Breast epithelium (tissue), 3 donors: ENCODE results near the gene SLC4A1AP.

Source experiments
- POLR2A ChIP-seq: fragments of 450-650 bp; IDR thresholded peaks from one replicate; pipeline ENCODE4 v1.6.1; 2016; ENCODE audit warnings: antibody characterized with exemption, mild to moderate bottlenecking, moderate library complexity
- TF ChIP-seq, protein P1 (sequence below), 3 donors: fragments of 450-650 bp; IDR thresholded peaks; one replicate each; pipeline ENCODE4 v1.5.1; 2016 to 2017; ENCODE audit warnings: antibody characterized with exemption in 3 of 3, mild to moderate bottlenecking in 3 of 3, moderate library complexity in 3 of 3

DNA sequence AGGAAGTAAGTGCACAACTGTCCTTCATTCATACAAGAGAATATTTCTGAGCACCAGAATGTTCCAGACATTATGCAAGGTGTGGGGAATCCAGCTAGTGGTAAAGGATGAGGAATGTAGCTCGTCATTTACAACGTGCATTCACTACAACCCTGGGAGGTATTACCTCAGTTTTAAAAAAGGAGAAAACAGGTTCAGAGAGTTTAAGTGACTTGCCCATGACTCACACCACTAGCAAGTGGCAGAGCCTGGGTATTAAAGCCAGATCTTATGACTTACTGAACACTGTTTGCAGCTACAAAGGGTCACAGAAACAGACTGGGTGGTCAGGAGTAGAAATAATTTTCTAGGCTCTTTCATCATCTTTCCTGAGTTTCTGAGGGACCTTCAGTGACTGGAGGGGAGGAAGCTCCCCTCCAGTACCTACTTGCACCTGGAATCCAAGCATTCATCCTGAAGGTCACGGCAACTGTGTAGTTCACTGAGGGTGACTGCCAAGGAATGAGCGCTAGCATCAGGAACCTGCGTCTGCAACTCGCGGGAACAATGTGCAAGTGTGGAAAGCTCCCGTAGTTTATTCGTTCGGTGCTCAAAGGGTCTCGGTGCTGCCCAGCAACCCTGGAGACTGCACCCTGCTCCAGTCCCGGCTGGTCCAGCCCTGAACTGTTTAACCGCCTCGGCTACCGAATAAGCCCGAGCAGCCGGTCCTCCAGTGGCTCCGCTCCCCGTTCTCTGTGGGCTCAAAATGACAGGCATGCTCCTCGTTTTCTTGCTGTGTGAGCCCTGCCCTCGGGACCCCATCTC, 35.5 kb upstream of the SLC4A1AP start:
- TF ChIP-seq, protein P1, sequence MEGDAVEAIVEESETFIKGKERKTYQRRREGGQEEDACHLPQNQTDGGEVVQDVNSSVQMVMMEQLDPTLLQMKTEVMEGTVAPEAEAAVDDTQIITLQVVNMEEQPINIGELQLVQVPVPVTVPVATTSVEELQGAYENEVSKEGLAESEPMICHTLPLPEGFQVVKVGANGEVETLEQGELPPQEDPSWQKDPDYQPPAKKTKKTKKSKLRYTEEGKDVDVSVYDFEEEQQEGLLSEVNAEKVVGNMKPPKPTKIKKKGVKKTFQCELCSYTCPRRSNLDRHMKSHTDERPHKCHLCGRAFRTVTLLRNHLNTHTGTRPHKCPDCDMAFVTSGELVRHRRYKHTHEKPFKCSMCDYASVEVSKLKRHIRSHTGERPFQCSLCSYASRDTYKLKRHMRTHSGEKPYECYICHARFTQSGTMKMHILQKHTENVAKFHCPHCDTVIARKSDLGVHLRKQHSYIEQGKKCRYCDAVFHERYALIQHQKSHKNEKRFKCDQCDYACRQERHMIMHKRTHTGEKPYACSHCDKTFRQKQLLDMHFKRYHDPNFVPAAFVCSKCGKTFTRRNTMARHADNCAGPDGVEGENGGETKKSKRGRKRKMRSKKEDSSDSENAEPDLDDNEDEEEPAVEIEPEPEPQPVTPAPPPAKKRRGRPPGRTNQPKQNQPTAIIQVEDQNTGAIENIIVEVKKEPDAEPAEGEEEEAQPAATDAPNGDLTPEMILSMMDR (IDR thresholded peaks at IDR 0.05): no peak
- no peak for TF ChIP-seq POLR2A
